ENCODE results near the gene OSBPL1A.

DNA sequence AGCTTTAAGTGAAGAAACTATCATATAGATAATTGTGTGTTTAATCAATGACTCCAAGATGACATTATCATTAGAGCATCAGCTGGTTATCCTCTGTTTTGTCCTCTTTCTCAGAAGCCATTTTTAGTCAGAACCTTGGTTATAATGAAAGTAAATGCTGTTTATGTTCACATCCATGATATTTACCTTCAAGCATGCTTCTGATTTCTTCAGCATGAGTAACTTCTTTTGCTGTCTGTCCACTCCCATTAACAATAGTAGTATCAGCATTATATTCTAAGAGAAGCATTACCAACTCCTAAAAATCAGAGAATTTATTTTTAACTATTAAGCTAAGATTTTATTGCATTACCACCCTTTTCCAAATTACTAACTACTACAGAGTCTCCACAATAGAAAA lies 56.3 kb downstream of the OSBPL1A start:
- TF ChIP-seq POLR2AphosphoS5 (IDR thresholded peaks at IDR 0.05; ENCODE audit: low read depth, low read length) = no peak
- TF ChIP-seq POLR2A (IDR thresholded peaks at IDR 0.05; ENCODE audit: low read depth, low read length) = no peak
